22Rv1 (cell line): ENCODE data around the gene PRIMA1.

Experiments
- ZFX ChIP-seq: fragments of 450-650 bp; IDR thresholded peaks from 2 replicates; pipeline ENCODE4 v1.6.1; 2017; ENCODE audit warnings: antibody characterized with exemption, borderline replicate concordance
- TF ChIP-seq, protein P1 (sequence below): fragments of 450-650 bp; IDR thresholded peaks from 2 replicates; pipeline ENCODE4 v1.5.1; 2017; ENCODE audit warnings: mild to moderate bottlenecking

- TF ChIP-seq, protein P1, sequence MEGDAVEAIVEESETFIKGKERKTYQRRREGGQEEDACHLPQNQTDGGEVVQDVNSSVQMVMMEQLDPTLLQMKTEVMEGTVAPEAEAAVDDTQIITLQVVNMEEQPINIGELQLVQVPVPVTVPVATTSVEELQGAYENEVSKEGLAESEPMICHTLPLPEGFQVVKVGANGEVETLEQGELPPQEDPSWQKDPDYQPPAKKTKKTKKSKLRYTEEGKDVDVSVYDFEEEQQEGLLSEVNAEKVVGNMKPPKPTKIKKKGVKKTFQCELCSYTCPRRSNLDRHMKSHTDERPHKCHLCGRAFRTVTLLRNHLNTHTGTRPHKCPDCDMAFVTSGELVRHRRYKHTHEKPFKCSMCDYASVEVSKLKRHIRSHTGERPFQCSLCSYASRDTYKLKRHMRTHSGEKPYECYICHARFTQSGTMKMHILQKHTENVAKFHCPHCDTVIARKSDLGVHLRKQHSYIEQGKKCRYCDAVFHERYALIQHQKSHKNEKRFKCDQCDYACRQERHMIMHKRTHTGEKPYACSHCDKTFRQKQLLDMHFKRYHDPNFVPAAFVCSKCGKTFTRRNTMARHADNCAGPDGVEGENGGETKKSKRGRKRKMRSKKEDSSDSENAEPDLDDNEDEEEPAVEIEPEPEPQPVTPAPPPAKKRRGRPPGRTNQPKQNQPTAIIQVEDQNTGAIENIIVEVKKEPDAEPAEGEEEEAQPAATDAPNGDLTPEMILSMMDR: no peak
- no peak for TF ChIP-seq ZFX
Observed at GRCh38 chr14:93715279-93715927, 72.9 kb downstream of the PRIMA1 start.
